ENCODE measurements around the gene CNTN4.

DNA sequence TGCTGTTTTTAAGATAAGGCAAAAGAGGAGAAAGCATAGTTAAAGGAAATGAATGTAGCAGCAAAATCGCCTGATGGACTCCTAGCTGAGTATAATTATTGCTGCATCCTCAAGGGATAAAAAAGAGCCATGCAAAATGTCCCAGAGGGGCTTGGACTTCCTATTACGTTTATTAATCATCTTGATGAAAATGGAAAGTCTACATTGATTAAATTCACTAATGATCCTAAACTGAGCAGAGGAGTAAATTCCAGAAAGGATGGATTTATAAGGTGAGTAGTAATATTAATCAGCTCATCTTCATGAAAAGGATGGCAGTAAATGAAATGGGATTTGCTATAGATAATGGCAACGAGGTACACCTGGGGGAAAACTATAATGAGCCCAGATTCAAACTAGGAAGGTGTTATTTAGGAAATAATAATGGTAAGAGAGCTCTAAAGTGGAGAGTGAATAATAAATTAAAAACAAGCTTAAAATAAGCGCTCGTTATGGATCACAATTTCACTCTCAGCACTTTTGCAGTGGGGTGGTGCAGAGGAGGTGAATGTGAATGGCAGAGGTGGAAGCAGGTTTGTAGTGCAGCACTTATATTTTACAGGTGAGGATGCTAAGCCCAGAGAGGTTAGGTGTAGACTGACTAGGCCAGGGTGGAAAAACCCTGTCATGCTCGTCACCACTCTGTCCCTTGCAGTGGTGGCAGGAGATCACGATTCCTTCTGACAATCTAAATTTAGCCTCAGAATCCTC lies 989.2 kb downstream of the CNTN4 start:
- TF ChIP-seq CTCF (IDR thresholded peaks at IDR 0.05) (no peak), POLR2A (IDR thresholded peaks at IDR 0.05) (no peak), POLR2AphosphoS5 (IDR thresholded peaks at IDR 0.05) (no peak), EP300 (IDR thresholded peaks at IDR 0.05) (no peak)

Data from gastroesophageal sphincter (tissue), 3 donors.